GM21717 (cell line): ENCODE data around the gene PTX4.

Source experiments
- ATAC-seq: cut with Tn5 transposase; IDR thresholded peaks from one replicate; pipeline ENCODE4 v1.9.1; 2021; ENCODE audit warnings: mild to moderate bottlenecking, moderate library complexity; ENCODE audit not compliant: unreplicated experiment

PTX4 gene

GRCh38 chr16:1502092-1503004 lies 13.6 kb upstream of the PTX4 start:
- no peak for ATAC-seq

- ATAC-seq: no peak
These were observed 12.9 kb upstream of the PTX4 start for GRCh38 chr16:1501630-1502029.

DNA sequence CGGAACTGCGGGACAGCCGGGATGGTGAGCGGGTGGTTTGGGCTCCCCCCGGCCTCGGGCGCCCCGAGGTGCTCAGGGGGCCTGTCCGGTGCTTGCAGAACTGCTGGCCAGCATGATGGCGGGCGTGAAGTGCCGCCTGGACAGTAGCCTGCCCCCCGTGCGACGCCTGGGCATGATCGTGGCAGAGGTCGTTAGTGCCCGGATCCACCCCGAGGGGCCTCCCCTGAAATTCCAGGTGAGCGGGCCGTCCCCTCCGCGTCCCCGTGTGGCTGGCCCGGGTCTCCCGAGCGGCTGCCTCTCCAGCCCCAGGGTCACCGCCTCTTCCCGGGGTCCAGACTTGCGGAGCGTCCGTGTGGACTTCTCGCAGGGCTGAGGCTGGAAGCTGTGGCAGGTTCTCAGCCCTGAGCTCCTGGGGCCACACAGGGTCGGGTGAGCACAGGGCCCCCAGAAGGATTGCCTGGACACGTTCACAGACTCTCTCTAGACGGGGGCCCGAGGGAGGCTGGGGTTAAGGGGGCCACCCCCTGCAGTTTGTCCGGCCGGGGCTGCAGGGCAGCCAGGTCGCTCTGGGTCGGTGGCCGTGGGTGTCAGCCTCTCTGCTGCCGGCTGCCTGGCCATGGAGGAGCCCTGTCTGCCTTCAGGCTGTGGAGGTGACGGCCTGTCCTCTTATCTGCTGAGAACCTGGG lies 11.9 kb upstream of the PTX4 start:
- no peak for ATAC-seq

GRCh38 chr16:1499756-1500464 lies 11.2 kb upstream of the PTX4 start:
- no peak for ATAC-seq

GRCh38 chr16:1498899-1499676 lies 10.3 kb upstream of the PTX4 start:
- ATAC-seq: no peak

DNA sequence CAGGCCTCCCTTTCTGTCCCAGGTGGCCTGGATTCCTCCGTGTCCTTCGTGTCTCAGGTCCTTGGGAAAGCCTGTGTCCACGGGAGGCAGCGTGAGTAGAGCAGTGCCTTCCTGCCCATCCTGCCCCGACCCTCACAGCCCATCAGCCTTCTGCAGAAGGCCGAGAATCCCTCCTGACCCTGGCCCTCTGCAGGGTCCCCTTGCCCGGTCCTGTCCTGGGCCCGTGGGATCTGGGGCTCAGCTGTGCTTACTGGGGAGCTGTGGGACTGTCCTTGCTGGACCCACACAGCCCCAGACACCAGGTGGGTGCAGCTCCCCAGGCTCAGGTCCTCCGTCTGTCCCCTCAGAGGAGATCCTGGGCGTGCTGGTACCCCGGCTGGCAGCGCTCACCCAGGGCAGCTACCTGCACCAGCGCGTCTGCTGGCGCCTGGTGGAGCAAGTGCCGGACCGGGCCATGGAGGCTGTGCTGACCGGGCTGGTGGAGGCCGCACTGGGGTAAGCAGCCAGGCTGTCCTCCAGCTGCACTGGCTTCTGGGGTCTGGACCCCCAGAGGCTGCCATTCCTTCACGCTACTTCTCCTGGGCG lies 8.4 kb upstream of the PTX4 start:
- no peak for ATAC-seq

DNA sequence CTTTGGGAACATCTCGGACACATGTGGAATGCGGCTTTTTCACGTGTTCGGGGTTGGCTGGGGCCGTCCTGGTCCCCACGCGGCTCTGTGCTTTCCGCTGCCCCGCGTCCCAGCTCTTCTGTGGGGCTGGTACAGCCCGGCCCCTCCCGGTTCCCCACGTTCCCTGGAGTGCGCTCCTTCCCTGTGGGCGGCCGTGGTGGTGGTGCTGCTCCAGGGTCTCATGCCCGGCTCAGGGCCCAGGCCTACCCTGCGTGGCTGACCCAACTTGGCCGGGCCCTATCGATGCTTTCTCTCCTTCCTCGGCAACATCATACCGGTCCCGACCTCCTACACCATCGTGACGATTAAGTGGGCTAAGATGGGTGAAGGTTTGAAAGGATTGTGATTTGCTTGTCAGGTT lies 7.7 kb upstream of the PTX4 start:
- ATAC-seq: no peak

- ATAC-seq: no peak
These were observed 7.1 kb upstream of the PTX4 start for GRCh38 chr16:1495889-1496262.

- no peak for ATAC-seq
These were observed 6.6 kb upstream of the PTX4 start for GRCh38 chr16:1495211-1495888.

DNA sequence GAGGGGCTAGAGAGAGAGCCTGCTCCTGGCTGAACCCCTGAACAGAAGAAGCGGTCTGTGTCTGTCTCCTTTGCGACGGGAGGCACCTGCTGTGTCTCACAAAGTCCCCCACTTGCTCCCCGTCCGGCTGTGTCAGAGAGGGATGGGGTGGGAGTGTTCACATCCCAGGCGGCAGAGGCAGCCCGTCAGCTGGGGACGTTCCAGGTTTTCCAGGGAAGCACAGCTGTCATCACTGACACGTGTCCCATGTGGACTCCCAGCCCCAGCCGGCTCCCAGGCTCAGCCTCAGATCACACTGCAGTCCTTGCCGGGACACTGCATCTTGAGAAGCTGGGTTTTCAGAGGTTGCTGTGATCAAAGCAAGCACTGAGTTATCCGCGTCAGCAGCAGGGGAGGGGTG lies 6.0 kb upstream of the PTX4 start:
- no peak for ATAC-seq

GRCh38 chr16:1494129-1494640 lies 5.4 kb upstream of the PTX4 start:
- no peak for ATAC-seq

- no peak for ATAC-seq
These were observed 5.0 kb upstream of the PTX4 start for GRCh38 chr16:1493746-1494094.

DNA sequence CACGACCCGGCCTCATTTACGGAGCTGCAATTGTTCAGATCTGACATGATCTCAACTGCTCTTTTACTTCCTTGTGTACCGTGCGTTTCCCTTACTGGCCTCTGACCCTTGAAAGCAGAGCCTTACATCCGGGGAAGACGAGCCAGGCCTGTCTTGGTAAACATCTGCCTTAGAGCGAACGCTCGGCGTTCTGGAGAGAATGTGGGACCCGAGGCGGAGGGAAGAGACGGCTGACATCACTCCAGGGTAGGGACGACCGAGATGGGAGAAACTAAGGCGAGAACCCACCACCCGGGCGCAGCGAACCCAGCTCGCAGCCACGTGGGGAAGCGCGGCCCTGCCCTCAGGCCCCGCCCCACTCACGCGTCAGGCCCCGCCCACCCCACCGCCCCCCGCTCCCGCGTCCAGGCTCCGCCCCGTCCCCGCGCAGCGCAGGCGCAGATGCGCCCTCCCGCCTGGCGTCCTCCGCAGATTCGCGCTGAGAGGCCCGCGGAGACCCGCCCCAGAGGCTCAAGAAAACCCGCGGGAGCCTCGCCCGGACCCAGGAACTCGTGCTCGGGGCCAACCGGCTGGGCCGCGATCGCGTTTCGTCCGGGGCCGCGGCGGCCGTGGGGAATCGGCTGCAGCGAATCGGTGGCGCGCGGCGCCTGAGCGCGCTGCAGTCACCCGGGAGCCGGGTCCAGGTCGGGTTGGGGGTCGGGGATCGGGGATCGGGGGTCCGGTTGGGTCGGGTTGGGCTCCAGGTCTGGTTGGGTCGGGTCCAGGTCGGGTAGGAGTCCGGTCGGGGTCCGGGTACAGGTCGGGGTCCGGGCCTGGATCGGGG lies 4.4 kb upstream of the PTX4 start, which contains the start of gene TELO2:
TSS of gene TELO2 (plus strand) at position 438 of the 823 bp plus-strand sequence. CDS start 922 bp downstream, outside the sequence.
- ATAC-seq: peak; percentile 37

GRCh38 chr16:1492082-1492922 lies 3.6 kb upstream of the PTX4 start:
- no peak for ATAC-seq

- ATAC-seq: no peak
These were observed 2.6 kb upstream of the PTX4 start for GRCh38 chr16:1491327-1491726.

- no peak for ATAC-seq
These were observed 333 bp upstream of the PTX4 start for GRCh38 chr16:1489077-1489476.

DNA sequence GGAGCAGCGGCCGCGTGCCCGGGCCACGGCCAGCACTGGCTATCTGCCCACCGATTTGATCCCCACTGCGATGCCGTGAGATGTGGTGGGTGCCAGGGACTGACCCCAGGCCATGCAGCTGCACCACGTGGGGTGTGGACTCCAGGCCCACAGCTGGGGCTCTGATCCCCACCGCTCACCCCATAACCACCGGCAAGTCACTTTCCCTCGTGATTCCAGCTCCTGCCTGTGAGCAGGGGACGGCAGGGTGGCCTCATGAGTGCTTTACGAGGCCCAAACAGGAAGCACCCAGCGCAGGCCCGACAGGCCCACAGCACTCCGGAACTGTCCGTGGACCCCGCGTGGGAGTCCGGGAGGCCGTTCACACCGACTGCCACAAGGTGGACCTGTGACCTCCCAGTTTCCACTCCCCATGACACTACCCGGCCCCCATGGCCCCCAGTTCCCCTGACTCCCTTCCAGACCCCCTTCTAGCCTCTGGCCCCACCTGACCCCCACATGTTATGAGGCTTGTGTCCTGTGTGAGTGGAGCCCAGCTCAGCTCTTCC lies 616 bp downstream of the PTX4 start:
- no peak for ATAC-seq
